SK-N-SH treated with all-trans-retinoic acid at 6 μM for 48 hours (cell line): ENCODE results near the gene ADAMTSL1.

Experiments
- CSDC2 ChIP-seq: fragments of 250-450 bp; sonication (Bioruptor Pico); IDR thresholded peaks from 2 replicates; pipeline ENCODE4 v1.5.0; 2020; ENCODE audit warnings: mild to moderate bottlenecking, moderate library complexity
- ISL1 ChIP-seq: fragments of 250-450 bp; sonication (Bioruptor Pico); IDR thresholded peaks from 2 replicates; pipeline ENCODE4 v2.1.2; 2022; ENCODE audit warnings: mild to moderate bottlenecking, moderate library complexity
- OSR1 ChIP-seq: fragments of 250-450 bp; sonication (Bioruptor Pico); IDR thresholded peaks from 2 replicates; pipeline ENCODE4 v1.8.0; 2022; ENCODE audit warnings: moderate library complexity, mild to moderate bottlenecking, inconsistent platforms
- SNAI2 ChIP-seq: fragments of 250-450 bp; sonication (Bioruptor Pico); IDR thresholded peaks from 2 replicates; pipeline ENCODE4 v1.5.0; 2020; ENCODE audit warnings: mild to moderate bottlenecking, moderate library complexity
- TF ChIP-seq, protein P1 (sequence below): fragments of 250-450 bp; sonication (Bioruptor Pico); IDR thresholded peaks from 2 replicates; pipeline ENCODE4 v1.8.0; 2021; ENCODE audit warnings: low read depth, mild to moderate bottlenecking, moderate library complexity, borderline replicate concordance
- TF ChIP-seq, protein P2 (sequence below): fragments of 250-450 bp; sonication (Bioruptor Pico); IDR thresholded peaks from 2 replicates; pipeline ENCODE4 v1.5.0; 2020; ENCODE audit warnings: mild to moderate bottlenecking, moderate library complexity
- TF ChIP-seq, protein P3 (sequence below): fragments of 250-450 bp; sonication (Bioruptor Pico); IDR thresholded peaks from 2 replicates; pipeline ENCODE4 v1.5.1; 2020; ENCODE audit warnings: low read depth, mild to moderate bottlenecking, moderate library complexity
- TF ChIP-seq, protein P4 (sequence below): fragments of 250-450 bp; sonication (Bioruptor Pico); IDR thresholded peaks from 2 replicates; pipeline ENCODE4 v1.8.0; 2020; ENCODE audit warnings: mild to moderate bottlenecking, moderate library complexity, borderline replicate concordance

DNA sequence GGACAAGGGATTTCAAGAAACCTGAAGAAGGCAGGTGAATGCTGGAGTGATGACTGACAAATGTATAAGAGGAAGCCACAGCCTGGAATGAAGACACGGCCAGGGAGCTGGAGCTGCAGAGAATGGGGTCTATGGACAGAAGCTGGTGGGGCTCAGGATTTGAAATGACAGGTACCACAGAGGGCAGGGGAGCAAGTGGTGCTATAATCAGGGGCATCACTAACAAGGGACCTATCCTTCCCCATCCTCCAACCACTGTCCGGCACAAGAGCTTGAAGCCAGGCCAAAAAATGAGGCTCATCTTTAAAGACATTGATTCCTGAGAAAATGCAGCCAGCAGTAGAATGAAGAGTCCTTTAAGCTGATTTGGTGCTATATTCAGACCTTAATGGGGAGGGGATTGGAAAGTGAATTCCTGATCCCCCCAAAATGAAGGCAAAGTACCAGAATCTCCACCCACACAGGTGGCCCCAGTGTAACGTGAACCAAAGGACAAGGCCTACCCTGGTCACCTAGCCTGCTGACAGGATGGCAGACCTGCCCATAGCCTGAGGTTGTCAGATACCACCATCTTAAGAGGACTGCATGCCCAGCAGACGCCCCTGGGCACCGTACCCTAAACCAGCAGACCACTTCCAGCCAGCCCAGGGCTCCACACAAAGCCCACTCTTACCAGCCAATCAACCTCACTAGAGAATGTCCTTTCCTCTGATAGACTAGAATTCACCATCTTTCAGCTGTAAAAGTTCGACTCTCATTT lies 449.9 kb downstream of the ADAMTSL1 start:
- TF ChIP-seq SNAI2 (no peak), OSR1 (CRISPR knock-in tag) (no peak), ISL1 (CRISPR knock-in tag) (no peak), CSDC2 (CRISPR knock-in tag) (no peak)
- TF ChIP-seq, protein P1, sequence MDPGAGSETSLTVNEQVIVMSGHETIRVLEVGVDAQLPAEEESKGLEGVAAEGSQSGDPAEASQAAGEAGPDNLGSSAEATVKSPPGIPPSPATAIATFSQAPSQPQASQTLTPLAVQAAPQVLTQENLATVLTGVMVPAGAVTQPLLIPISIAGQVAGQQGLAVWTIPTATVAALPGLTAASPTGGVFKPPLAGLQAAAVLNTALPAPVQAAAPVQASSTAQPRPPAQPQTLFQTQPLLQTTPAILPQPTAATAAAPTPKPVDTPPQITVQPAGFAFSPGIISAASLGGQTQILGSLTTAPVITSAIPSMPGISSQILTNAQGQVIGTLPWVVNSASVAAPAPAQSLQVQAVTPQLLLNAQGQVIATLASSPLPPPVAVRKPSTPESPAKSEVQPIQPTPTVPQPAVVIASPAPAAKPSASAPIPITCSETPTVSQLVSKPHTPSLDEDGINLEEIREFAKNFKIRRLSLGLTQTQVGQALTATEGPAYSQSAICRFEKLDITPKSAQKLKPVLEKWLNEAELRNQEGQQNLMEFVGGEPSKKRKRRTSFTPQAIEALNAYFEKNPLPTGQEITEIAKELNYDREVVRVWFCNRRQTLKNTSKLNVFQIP = no peak
- TF ChIP-seq, protein P2, sequence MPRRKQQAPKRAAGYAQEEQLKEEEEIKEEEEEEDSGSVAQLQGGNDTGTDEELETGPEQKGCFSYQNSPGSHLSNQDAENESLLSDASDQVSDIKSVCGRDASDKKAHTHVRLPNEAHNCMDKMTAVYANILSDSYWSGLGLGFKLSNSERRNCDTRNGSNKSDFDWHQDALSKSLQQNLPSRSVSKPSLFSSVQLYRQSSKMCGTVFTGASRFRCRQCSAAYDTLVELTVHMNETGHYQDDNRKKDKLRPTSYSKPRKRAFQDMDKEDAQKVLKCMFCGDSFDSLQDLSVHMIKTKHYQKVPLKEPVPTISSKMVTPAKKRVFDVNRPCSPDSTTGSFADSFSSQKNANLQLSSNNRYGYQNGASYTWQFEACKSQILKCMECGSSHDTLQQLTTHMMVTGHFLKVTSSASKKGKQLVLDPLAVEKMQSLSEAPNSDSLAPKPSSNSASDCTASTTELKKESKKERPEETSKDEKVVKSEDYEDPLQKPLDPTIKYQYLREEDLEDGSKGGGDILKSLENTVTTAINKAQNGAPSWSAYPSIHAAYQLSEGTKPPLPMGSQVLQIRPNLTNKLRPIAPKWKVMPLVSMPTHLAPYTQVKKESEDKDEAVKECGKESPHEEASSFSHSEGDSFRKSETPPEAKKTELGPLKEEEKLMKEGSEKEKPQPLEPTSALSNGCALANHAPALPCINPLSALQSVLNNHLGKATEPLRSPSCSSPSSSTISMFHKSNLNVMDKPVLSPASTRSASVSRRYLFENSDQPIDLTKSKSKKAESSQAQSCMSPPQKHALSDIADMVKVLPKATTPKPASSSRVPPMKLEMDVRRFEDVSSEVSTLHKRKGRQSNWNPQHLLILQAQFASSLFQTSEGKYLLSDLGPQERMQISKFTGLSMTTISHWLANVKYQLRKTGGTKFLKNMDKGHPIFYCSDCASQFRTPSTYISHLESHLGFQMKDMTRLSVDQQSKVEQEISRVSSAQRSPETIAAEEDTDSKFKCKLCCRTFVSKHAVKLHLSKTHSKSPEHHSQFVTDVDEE = no peak
- TF ChIP-seq, protein P3, sequence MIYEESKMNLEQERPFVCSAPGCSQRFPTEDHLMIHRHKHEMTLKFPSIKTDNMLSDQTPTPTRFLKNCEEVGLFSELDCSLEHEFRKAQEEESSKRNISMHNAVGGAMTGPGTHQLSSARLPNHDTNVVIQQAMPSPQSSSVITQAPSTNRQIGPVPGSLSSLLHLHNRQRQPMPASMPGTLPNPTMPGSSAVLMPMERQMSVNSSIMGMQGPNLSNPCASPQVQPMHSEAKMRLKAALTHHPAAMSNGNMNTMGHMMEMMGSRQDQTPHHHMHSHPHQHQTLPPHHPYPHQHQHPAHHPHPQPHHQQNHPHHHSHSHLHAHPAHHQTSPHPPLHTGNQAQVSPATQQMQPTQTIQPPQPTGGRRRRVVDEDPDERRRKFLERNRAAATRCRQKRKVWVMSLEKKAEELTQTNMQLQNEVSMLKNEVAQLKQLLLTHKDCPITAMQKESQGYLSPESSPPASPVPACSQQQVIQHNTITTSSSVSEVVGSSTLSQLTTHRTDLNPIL (CRISPR knock-in tag) = no peak
- TF ChIP-seq, protein P4, sequence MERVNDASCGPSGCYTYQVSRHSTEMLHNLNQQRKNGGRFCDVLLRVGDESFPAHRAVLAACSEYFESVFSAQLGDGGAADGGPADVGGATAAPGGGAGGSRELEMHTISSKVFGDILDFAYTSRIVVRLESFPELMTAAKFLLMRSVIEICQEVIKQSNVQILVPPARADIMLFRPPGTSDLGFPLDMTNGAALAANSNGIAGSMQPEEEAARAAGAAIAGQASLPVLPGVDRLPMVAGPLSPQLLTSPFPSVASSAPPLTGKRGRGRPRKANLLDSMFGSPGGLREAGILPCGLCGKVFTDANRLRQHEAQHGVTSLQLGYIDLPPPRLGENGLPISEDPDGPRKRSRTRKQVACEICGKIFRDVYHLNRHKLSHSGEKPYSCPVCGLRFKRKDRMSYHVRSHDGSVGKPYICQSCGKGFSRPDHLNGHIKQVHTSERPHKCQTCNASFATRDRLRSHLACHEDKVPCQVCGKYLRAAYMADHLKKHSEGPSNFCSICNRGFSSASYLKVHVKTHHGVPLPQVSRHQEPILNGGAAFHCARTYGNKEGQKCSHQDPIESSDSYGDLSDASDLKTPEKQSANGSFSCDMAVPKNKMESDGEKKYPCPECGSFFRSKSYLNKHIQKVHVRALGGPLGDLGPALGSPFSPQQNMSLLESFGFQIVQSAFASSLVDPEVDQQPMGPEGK (CRISPR knock-in tag) = no peak
